ENCODE results near the gene GPX4.

GPX4 gene

GRCh38 chr19:1068009-1069001 lies 35.5 kb upstream of the GPX4 start:
- peak; percentile 55 for DNase-seq

- peak; percentile 45 for DNase-seq
Measured at GRCh38 chr19:1069009-1069779, 34.6 kb upstream of the GPX4 start.

- DNase-seq: no peak
Measured at GRCh38 chr19:1070576-1070930, 33.2 kb upstream of the GPX4 start.

- DNase-seq: no peak
Measured at GRCh38 chr19:1070931-1071791, 32.6 kb upstream of the GPX4 start.

- no peak for DNase-seq
Measured at GRCh38 chr19:1072371-1073015, 31.3 kb upstream of the GPX4 start.

- DNase-seq: peak; percentile 26
Measured at GRCh38 chr19:1073063-1073955, 30.5 kb upstream of the GPX4 start.

GRCh38 chr19:1073956-1074517 lies 29.8 kb upstream of the GPX4 start:
- DNase-seq: peak; percentile 12

- DNase-seq: peak; percentile 81
Measured at GRCh38 chr19:1074544-1075283, 29.1 kb upstream of the GPX4 start.

GRCh38 chr19:1076046-1076386 lies 27.8 kb upstream of the GPX4 start:
- no peak for DNase-seq

- peak; percentile 94 for DNase-seq
Measured at GRCh38 chr19:1076951-1077350, 26.8 kb upstream of the GPX4 start.

- DNase-seq: peak; percentile 79
Measured at GRCh38 chr19:1079566-1080111, 24.2 kb upstream of the GPX4 start.

- peak; percentile 8 for DNase-seq
Measured at GRCh38 chr19:1080360-1081161, 23.2 kb upstream of the GPX4 start.

GRCh38 chr19:1081301-1082164 lies 22.3 kb upstream of the GPX4 start:
- peak; percentile 11 for DNase-seq

- peak; percentile 75 for DNase-seq
Measured at GRCh38 chr19:1082165-1082927, 21.4 kb upstream of the GPX4 start.

GRCh38 chr19:1082928-1083816 lies 20.6 kb upstream of the GPX4 start:
- no peak for DNase-seq

All from activated naive CD4-positive, alpha-beta T cell treated with anti-CD3 and anti-CD28 coated beads, Interleukin-2, amount 50 U/mL, for 16 hours (primary cell).